GM12872 (cell line): ENCODE measurements around the gene MS4A6A.

Experiments used
- CTCF ChIP-seq: IDR thresholded peaks from 3 replicates; pipeline ENCODE4 v1.5.1; 2011; ENCODE audit warnings: low read depth, mild to moderate bottlenecking, low read length, moderate library complexity; ENCODE audit not compliant: insufficient read depth

MS4A6A gene

DNA sequence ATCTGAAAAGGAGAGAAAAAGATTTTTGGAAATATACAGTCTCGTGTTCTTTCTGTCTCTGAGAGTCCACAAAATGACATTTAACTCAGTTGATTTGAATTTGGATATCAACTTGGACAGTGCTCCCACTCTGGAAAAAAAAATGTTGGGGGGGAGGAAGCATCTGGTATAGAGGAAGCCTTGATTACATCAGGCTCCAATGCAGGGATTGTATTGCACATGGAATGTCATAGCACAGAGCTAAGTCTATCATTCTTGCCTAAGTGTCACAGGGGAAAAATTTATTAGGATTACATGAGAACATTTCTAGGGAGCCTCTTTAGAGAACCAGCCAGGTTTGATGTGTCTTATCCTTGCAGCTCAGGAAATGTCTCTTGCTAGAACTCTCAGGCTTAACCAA lies 23.0 kb downstream of the MS4A6A start:
- no peak for TF ChIP-seq CTCF

GRCh38 chr11:60159284-60159683 lies 23.6 kb downstream of the MS4A6A start:
- no peak for TF ChIP-seq CTCF

DNA sequence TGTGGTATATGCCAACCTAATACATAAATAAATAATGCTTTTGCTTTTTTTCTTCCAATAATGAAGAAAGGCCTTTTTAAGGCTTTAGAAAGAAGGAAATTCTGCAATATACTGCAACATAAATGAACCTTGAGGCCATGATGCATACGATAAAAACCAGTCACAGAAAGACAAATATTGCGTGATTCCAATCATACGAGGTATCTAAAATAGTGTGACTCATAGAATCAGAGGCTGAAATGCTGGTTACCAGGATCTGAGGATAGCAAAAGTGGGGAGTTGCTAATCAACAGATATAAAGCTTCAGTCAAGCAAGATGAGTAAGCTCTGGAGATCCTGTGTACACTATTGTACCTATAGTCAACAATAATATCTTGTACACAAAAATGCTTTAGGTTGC lies 24.2 kb downstream of the MS4A6A start:
- no peak for TF ChIP-seq CTCF

DNA sequence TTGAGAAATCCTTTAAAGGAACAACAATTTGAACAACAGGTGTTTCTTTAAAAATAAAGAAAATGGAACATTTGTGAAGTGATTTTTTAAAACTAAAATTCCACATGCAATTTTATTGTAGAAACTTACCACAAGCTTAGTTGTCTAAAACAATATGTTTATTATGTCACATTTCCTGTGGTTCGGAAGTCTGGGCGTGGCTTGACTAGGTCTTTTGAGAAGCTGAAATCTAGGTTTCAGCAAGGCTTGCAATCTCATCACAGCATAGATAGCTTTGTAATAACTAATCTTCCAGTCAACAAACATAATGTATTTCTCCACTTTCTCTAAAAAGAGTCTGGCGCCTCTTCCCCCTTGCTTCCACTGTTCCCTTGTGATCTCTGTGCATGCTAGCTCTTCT lies 27.0 kb downstream of the MS4A6A start:
- no peak for TF ChIP-seq CTCF

- TF ChIP-seq CTCF, result no peak
Measured at GRCh38 chr11:60150279-60150678, 32.6 kb downstream of the MS4A6A start.

- no peak for TF ChIP-seq CTCF
Measured at GRCh38 chr11:60145677-60146076, 37.2 kb downstream of the MS4A6A start.

GRCh38 chr11:60143768-60144167 lies 39.1 kb downstream of the MS4A6A start:
- no peak for TF ChIP-seq CTCF

- no peak for TF ChIP-seq CTCF
Measured at GRCh38 chr11:60133917-60134316, 49.0 kb downstream of the MS4A6A start.
